GM12891 (cell line): ENCODE results near the gene ZNF407.
"Not testable (repeated sequence)": the region's sequence is repeated elsewhere in the genome, so short reads cannot be mapped to it uniquely, and the experiment has no call there.

Experiments
- DNase-seq: peaks from one replicate; pipeline ENCODE4 v3.0.0; 2011; ENCODE audit warnings: low spot score; ENCODE audit not compliant: insufficient read length
- FAIRE-seq: peaks from 2 replicates; lab custom pipeline; 2011; peaks lifted over from hg19 to GRCh38; lab: Jason Lieb, UNC
- PAX5 ChIP-seq: IDR thresholded peaks from 2 replicates; pipeline ENCODE4 v1.6.1; 2011; ENCODE audit warnings: low read length, moderate library complexity, mild to moderate bottlenecking; ENCODE audit not compliant: insufficient read depth, severe bottlenecking
- POLR2A ChIP-seq: IDR thresholded peaks from 2 replicates; pipeline ENCODE4 v1.6.1; 2011; ENCODE audit warnings: low read depth, low read length, control low read depth
- POLR2AphosphoS5 ChIP-seq: IDR thresholded peaks from 2 replicates; pipeline ENCODE4 v1.6.1; 2011; ENCODE audit warnings: low read depth, low read length, control low read depth
- POU2F2 ChIP-seq: IDR thresholded peaks from 2 replicates; pipeline ENCODE4 v1.6.1; 2011; ENCODE audit warnings: low read depth, mild to moderate bottlenecking, control low read depth, low read length, moderate library complexity
- SPI1 ChIP-seq: IDR thresholded peaks from 2 replicates; pipeline ENCODE4 v1.6.1; 2011; ENCODE audit warnings: low read depth, low read length, control low read depth
- TAF1 ChIP-seq: IDR thresholded peaks from 2 replicates; pipeline ENCODE4 v1.6.1; 2011; ENCODE audit warnings: low read depth, low read length, control low read depth

ZNF407 gene

DNA sequence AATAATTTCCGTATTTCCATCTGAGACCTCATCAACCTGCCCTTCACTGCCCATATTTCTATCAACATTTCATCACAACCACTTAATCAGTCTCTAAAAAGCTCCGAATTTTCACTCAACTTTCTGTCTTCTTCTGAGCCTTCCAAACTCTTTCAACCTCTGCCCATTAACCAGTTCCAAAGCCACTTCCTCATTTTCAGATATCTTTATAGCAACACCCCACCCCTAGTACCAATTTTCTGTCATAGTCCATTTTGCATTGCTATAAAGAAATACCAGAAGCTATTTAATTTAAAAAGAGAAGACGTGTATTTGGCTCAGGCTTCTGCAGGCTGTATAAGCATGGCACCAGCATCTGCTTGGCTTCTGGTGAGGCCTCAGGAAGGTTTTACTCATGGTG lies 504.2 kb downstream of the ZNF407 start:
- TF ChIP-seq PAX5: no peak
- TF ChIP-seq TAF1: no peak
- no peak for TF ChIP-seq POU2F2
- no peak for TF ChIP-seq SPI1
- FAIRE-seq (no peak), DNase-seq (no peak)

DNA sequence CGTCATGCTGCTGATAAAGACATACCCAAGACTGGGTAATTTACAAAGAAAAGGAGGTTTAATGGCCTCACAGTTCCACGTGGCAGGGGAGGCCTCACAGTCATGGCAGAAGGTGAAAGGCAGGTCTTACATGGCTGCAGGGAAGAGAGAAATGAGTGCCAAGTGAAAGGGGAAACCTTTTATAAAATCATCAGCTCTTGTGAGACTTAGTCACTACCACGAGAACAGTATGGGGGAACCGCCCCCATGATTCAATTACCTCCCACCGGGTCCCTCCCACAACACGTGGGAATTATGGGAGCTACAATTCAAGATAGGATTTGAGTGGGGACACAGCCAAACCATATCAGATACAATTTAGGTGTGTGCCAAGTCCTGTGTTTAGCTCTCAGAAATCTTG lies 506.4 kb downstream of the ZNF407 start:
- FAIRE-seq: not testable (repeated sequence)

DNA sequence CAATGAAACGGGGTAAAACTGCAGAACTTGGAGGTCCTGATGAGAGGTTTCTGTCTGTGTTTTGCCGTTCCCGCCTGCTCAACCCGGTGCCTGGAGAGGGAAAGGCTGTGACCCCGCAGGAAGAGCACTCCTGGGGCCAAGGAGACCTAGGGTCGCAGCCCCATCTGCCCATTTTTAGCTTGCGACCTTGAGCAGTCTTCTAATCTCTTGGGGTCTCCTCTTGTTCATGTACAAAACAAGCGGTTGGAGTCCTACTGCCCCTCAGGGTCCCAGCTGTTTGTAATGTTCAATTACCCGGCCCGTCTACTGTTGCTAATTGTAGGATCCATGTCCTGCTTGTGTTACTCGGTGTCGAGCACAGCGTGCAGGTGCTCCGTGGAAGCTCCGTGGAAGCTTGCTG lies 506.8 kb downstream of the ZNF407 start:
- no peak for TF ChIP-seq POLR2AphosphoS5
- TF ChIP-seq PAX5: no peak
- no peak for TF ChIP-seq POLR2A
- no peak for DNase-seq
- no peak for FAIRE-seq

More for the DNA sequence above, 506.4 kb downstream of the ZNF407 start:
- DNase-seq: not testable (repeated sequence)

- TF ChIP-seq POLR2A (no peak), TAF1 (no peak), PAX5 (no peak), SPI1 (no peak), POU2F2 (no peak), POLR2AphosphoS5 (no peak)
- FAIRE-seq (no peak), DNase-seq (no peak)
These were observed 508.0 kb downstream of the ZNF407 start for GRCh38 chr18:75105551-75106254.

- DNase-seq: no peak
These were observed 509.1 kb downstream of the ZNF407 start for GRCh38 chr18:75106746-75107145.

GRCh38 chr18:75107196-75107930 lies 509.7 kb downstream of the ZNF407 start:
- FAIRE-seq (no peak), DNase-seq (no peak)
- TF ChIP-seq POLR2A: no peak
- no peak for TF ChIP-seq SPI1
- no peak for TF ChIP-seq PAX5
- no peak for TF ChIP-seq TAF1

More at GRCh38 chr18:75106746-75107145, 509.1 kb downstream of the ZNF407 start:
- no peak for TF ChIP-seq POU2F2
- TF ChIP-seq TAF1: no peak
- no peak for FAIRE-seq

DNA sequence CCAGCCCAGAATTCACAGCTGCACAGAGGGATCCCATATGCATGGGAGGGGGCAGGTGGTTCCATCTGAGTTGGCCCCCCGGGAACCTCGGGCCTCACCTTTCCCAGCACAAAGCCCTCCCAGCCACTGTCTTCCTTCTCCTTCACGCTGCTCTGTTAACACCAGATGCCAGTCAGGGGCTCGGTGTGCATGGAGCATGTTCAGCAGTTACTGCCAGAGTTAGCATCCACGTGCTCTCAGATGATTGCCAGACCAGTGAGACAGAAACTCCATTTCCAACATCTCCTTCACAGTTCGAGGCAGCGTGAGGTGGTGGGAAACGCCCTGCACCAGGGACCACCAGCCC lies 510.2 kb downstream of the ZNF407 start:
- DNase-seq (no peak), FAIRE-seq (no peak)
- no peak for TF ChIP-seq POLR2AphosphoS5

DNA sequence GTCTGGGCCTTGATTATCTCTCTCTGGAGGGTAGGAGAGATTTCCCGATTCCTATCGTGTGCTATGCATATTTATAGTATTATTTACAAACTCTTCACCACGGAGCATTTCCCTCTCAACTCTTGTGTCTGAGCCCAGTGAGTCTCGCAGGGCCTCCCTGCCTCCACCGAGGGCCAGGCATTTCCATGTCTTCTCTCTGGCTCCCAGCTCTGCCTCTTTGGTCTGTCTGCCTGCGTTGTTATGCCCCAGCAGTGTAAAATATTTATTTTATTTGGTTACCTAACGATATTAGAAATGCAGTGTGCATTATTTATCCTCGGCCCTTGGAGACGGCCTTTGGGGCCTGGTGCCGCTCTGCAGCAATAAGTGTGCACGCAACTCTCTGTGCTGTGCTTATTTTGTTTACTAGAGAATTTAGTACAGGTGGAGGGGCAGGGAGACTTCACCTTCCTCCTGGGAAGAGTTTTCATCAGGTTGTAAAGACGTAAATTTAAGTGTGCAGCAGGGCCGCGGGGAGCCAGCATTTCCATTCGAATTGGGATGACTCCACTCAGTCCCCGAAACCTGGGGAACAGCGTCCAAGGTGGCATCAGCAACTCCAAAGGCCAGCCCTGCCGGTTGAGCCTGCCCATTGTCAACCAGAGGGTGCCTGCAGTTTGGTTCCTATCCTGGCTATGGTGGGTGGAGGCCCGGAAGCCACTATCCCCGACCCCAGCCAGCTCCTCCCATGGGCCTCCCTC lies 511.1 kb downstream of the ZNF407 start:
- TF ChIP-seq PAX5 (no peak), POLR2AphosphoS5 (no peak), SPI1 (no peak)
- DNase-seq: no peak
- no peak for FAIRE-seq

GRCh38 chr18:75109319-75109691 lies 511.6 kb downstream of the ZNF407 start:
- DNase-seq (no peak), FAIRE-seq (no peak)
- TF ChIP-seq POLR2A (no peak), POLR2AphosphoS5 (no peak), POU2F2 (no peak), SPI1 (no peak), TAF1 (no peak), PAX5 (no peak)

- no peak for FAIRE-seq
- no peak for DNase-seq
- TF ChIP-seq POU2F2 (no peak), POLR2A (no peak), POLR2AphosphoS5 (no peak), SPI1 (no peak), TAF1 (no peak), PAX5 (no peak)
These were observed 512.1 kb downstream of the ZNF407 start for GRCh38 chr18:75109819-75110218.

- no peak for DNase-seq
- TF ChIP-seq SPI1: no peak
- TF ChIP-seq PAX5: no peak
- no peak for TF ChIP-seq POU2F2
- TF ChIP-seq POLR2A: no peak
- TF ChIP-seq TAF1: no peak
- no peak for TF ChIP-seq POLR2AphosphoS5
- no peak for FAIRE-seq
These were observed 512.6 kb downstream of the ZNF407 start for GRCh38 chr18:75110311-75110710.
